Measurements from ENCODE around the gene CCDC158. TPM values are rescaled to one million over a fixed set of nuclear protein-coding genes. Genes with fewer than 3 reads are reported as not detected.

The CCDC158 gene
- total and polyA plus RNA-seq, 2 of the 4 experiments (the other 2 are of a cell fraction): not detected

GRCh38 chr4:76435528-76436319 lies 14.8 kb upstream of the CCDC158 start:
- Histone ChIP-seq H3K14ac (replicated peaks; ENCODE audit: low read depth, low read length) (no peak overlapping the region), H3K18ac (ENCODE audit: low read depth, low read length) (no peak overlapping the region), H3K27ac (ENCODE audit: insufficient read depth, low read length) (no peak overlapping the region), H3K56ac (ENCODE audit: extremely low read depth, insufficient read depth, low read length) (no peak overlapping the region), H2BK120ac (ENCODE audit: low read depth, low read length) (no peak overlapping the region), H3K9ac (ENCODE audit: low read depth, low read length) (no peak overlapping the region), H3K4ac (ENCODE audit: low read depth, low read length) (no peak overlapping the region), H2BK5ac (ENCODE audit: low read depth, low read length, poor library complexity, severe bottlenecking) (no peak overlapping the region), H3K79me1 (ENCODE audit: low read depth in 1 of 2, low read length in 2 of 2) (no peaks in the 10 kb centered on the region), H2AK9ac (replicated peaks; ENCODE audit: low read depth, low read length, poor library complexity) (no peak overlapping the region), H3K23ac (ENCODE audit: low read depth, low read length) (no peak overlapping the region), H2AFZ (replicated peaks; ENCODE audit: low read length, poor library complexity) (no peak overlapping the region), H3K9me3 (ENCODE audit: control insufficient read depth, insufficient read depth, low read length) (peaks cover 4% of the 10 kb centered on the region), H4K5ac (ENCODE audit: low read depth, low read length) (no peak overlapping the region), H4K8ac (ENCODE audit: low read depth in 2 of 2, low read length in 2 of 2) (no peak overlapping the region), H3K4me3 (ENCODE audit: insufficient read depth, low read depth, low read length) (no peak overlapping the region), H2AK5ac (ENCODE audit: low read depth, low read length) (no peak overlapping the region), H3K4me2 (ENCODE audit: low read depth, low read length) (peak overlapping the region; percentile 54; the same call in 1 of the 2 replicates), H2BK20ac (ENCODE audit: low read depth, low read length) (no peak overlapping the region), H3K36me3 (ENCODE audit: control insufficient read depth, insufficient read depth, low read length) (no peaks in the 10 kb centered on the region), H2BK15ac (ENCODE audit: low read depth, low read length) (no peak overlapping the region), H3K27me3 (ENCODE audit: control insufficient read depth, insufficient read depth, low read length) (peaks cover 35% of the 10 kb centered on the region), H4K91ac (ENCODE audit: insufficient read depth, low read depth, low read length) (no peak overlapping the region), H3K9me1 (ENCODE audit: insufficient read depth, low read length) (no peaks in the 10 kb centered on the region), H4K20me1 (ENCODE audit: insufficient read depth, low read length) (no peaks in the 10 kb centered on the region), H3K4me1 (ENCODE audit: control insufficient read depth, insufficient read depth, low read length) (no peaks in the 10 kb centered on the region)
- no peak for TF ChIP-seq MAZ (IDR thresholded peaks at IDR 0.05; ENCODE audit: borderline replicate concordance, low read depth, low read length)
- TF ChIP-seq MAFK (IDR thresholded peaks at IDR 0.05; ENCODE audit: low read depth, low read length): no peak
- TF ChIP-seq RFX5 (IDR thresholded peaks at IDR 0.05; ENCODE audit: low read depth, low read length): no peak
- TF ChIP-seq POLR2A (IDR thresholded peaks at IDR 0.05; ENCODE audit: low read depth, low read length): no peak
- TF ChIP-seq RAD21 (IDR thresholded peaks at IDR 0.05; ENCODE audit: low read length): no peak
- TF ChIP-seq CTCF (conservative IDR thresholded peaks at IDR 0.05; ENCODE audit: low read depth, low read length): no peak
- TF ChIP-seq SMC3 (IDR thresholded peaks at IDR 0.05; ENCODE audit: low read depth, low read length): no peak
- TF ChIP-seq FOS (IDR thresholded peaks at IDR 0.05; ENCODE audit: low read depth, low read length): no peak
- TF ChIP-seq USF2 (IDR thresholded peaks at IDR 0.05; ENCODE audit: low read depth, low read length): no peak
- no peak for TF ChIP-seq MXI1 (IDR thresholded peaks at IDR 0.05; ENCODE audit: borderline replicate concordance, low read depth, low read length)
- TF ChIP-seq RCOR1 (IDR thresholded peaks at IDR 0.05; ENCODE audit: insufficient replicate concordance, low read length): no peak
- TF ChIP-seq NFE2L2 (IDR thresholded peaks at IDR 0.05; ENCODE audit: low read depth, low read length): no peak
- no peak for TF ChIP-seq ELK1 (IDR thresholded peaks at IDR 0.05; ENCODE audit: borderline replicate concordance, low read depth, low read length)
- TF ChIP-seq BHLHE40 (IDR thresholded peaks at IDR 0.05; ENCODE audit: low read depth, low read length): no peak
- ChIA-PET CTCF (interaction anchor here (1.3 kb wide), 1 partner anchor 768 kb away, joined by 4 read pairs; no protein-coding TSS in a partner anchor), POLR2A (ENCODE audit: unreplicated experiment) (no interaction called here)
- dilution Hi-C loops (cut with HindIII; ENCODE audit: low sequenced_read_pairs, unreplicated experiment) (no loop called here), in situ Hi-C loops (cut with MboI; ENCODE audit: low sequenced_read_pairs) (loop anchor here (10.0 to 25.0 kb wide), 2 partner anchors 609 to 777 kb away; no protein-coding TSS in a partner anchor), intact Hi-C loops (cut with micrococcal nuclease) (loop anchor here (10.0 kb wide), 1 partner anchor 609 kb away; no protein-coding TSS in a partner anchor)
- WGBS, 2 experiments (ENCODE audit: extremely low coverage in 2 of 2, insufficient read length in 1 of 2): 40% methylated on average over 3 of the region's 7 CpGs; no CpG with 5 or more reads in 1 of the 2 experiments
- ATAC-seq (ENCODE audit: low read depth) (no peak; the same call in 1 of the 2 replicates), DNase-seq (no peak)
- no TSS peak for BruUV-seq (replicated peaks)
